ENCODE results near the gene TSPAN6. TPM values are rescaled to one million over a fixed set of nuclear protein-coding genes. Genes with fewer than 3 reads are reported as not detected.

TSPAN6 gene
- total and polyA plus RNA-seq, 12 donors, result 12.5 to 70.4 (median 26.2) TPM

- Histone ChIP-seq H3K36me3 (replicated peaks in 1 of 2) (no peaks in the 10 kb centered on the region), H3K27me3 (peaks cover 17% of the 10 kb centered on the region), H3K27ac (no peak overlapping the region), H3K4me1 (replicated peaks in 1 of 2) (no peaks in the 10 kb centered on the region), H3K9me3 (replicated peaks in 1 of 3) (no peaks in the 10 kb centered on the region), H3K4me3 (no peak overlapping the region)
- intact Hi-C loops (cut with DNase I), result no loop called here
- 55 to 77% (median 70%) methylated on average over 4 to 5 of the region's 5 CpGs for WGBS, 4 donors
- TF ChIP-seq POLR2A (IDR thresholded peaks at IDR 0.05), result no peak
- no peak for TF ChIP-seq CTCF (IDR thresholded peaks at IDR 0.05)
- DNase-seq, result no peak
Measured at GRCh38 chrX:100591256-100592051, 45.2 kb downstream of the TSPAN6 start.

- TF ChIP-seq CTCF (IDR thresholded peaks at IDR 0.05) (no peak), POLR2A (IDR thresholded peaks at IDR 0.05) (no peak)
- WGBS, 4 donors, result 47 to 79% (median 55%) methylated on average over 2 of the region's 2 CpGs
- intact Hi-C loops (cut with DNase I), result no loop called here
- Histone ChIP-seq H3K4me1 (replicated peaks in 1 of 2) (no peaks in the 10 kb centered on the region), H3K27me3 (peaks cover 20% of the 10 kb centered on the region), H3K27ac (no peak overlapping the region), H3K9me3 (replicated peaks in 1 of 3) (no peaks in the 10 kb centered on the region), H3K36me3 (replicated peaks in 1 of 2) (no peaks in the 10 kb centered on the region), H3K4me3 (no peak overlapping the region)
- DNase-seq, result no peak
Measured at GRCh38 chrX:100587861-100588260, 48.7 kb downstream of the TSPAN6 start.

- Histone ChIP-seq H3K4me3 (no peak overlapping the region), H3K27me3 (peaks cover 14% of the 10 kb centered on the region), H3K27ac (no peak overlapping the region), H3K9me3 (replicated peaks in 1 of 3) (no peaks in the 10 kb centered on the region), H3K36me3 (replicated peaks in 1 of 2) (no peaks in the 10 kb centered on the region), H3K4me1 (replicated peaks in 1 of 2) (no peaks in the 10 kb centered on the region)
- WGBS, 4 donors, result 31 to 54% (median 47%) methylated on average over 2 of the region's 2 CpGs
- no peak for DNase-seq
- intact Hi-C loops (cut with DNase I), result no loop called here
- no peak for TF ChIP-seq CTCF (IDR thresholded peaks at IDR 0.05)
- TF ChIP-seq POLR2A (IDR thresholded peaks at IDR 0.05), result no peak
Measured at GRCh38 chrX:100586747-100587146, 49.9 kb downstream of the TSPAN6 start.

- TF ChIP-seq CTCF (IDR thresholded peaks at IDR 0.05) (no peak), POLR2A (IDR thresholded peaks at IDR 0.05) (no peak)
- WGBS, 4 donors, result 47 to 80% (median 54%) methylated on average over 1 to 2 of the region's 2 CpGs
- no peak within 1 kb of the TSS for H3K27ac ChIP-seq
- intact Hi-C loops (cut with DNase I), result no loop called here
- DNase-seq, result no peak
- H3K27me3 ChIP-seq, result peaks cover 13% of the 10 kb centered on the region
- no peaks in the 10 kb centered on the region for H3K9me3 ChIP-seq (replicated peaks in 1 of 3)
- no peaks in the 10 kb centered on the region for H3K36me3 ChIP-seq (replicated peaks in 1 of 2)
- H3K4me3 ChIP-seq, result no peak within 1 kb of the TSS
- no peaks in the 10 kb centered on the region for H3K4me1 ChIP-seq (replicated peaks in 1 of 2)
Measured at GRCh38 chrX:100584611-100585010, 52.0 kb downstream of the TSPAN6 start, which contains the start of gene TNMD. Gene TNMD, plus strand, starts transcription at chrX:100584936. Its CDS starts 83 bp downstream, at chrX:100585019.

Other genes with a start within 250 kb of the TSPAN6 start
- gene PCDH19, start 226.5 kb downstream of the TSPAN6 start, total RNA-seq, result under 1 TPM in 8 of 9 donors, not detected in 1; 0.07 to 0.35 (median 0.18) TPM
- under 1 TPM; 0.08 to 0.20 (median 0.11) TPM for gene PCDH19, start 226.5 kb downstream of the TSPAN6 start, polyA plus RNA-seq
- under 1 TPM in 3 of 9 donors, not detected in 6; 0.14 to 0.60 (median 0.22) TPM for gene TNMD, start 51.9 kb downstream of the TSPAN6 start, total RNA-seq
- under 1 TPM in 2 of 3 donors, not detected in 1; 0.24 to 0.67 TPM for gene TNMD, start 51.9 kb downstream of the TSPAN6 start, polyA plus RNA-seq
- gene SRPX2, start 7.4 kb upstream of the TSPAN6 start, total RNA-seq, result 10 to 100 TPM; 10.7 to 73.3 (median 20.0) TPM
- gene SRPX2, start 7.4 kb upstream of the TSPAN6 start, polyA plus RNA-seq, result 10 to 100 TPM in 2 of 3 donors, 1 to 10 TPM in 1; 9.0 to 18.3 (median 17.6) TPM
- 10 to 100 TPM in 1 of 9 donors, 1 to 10 TPM in 8; 3.4 to 12.3 (median 6.4) TPM for gene SYTL4, start 95.3 kb upstream of the TSPAN6 start, total RNA-seq
- gene SYTL4, start 95.3 kb upstream of the TSPAN6 start, polyA plus RNA-seq, result 1 to 10 TPM; 4.0 to 5.3 (median 4.5) TPM
- 10 to 100 TPM in 7 of 9 donors, 1 to 10 TPM in 2; 8.2 to 17.0 (median 14.1) TPM for gene CSTF2, start 183.6 kb upstream of the TSPAN6 start, total RNA-seq
- gene CSTF2, start 183.6 kb upstream of the TSPAN6 start, polyA plus RNA-seq, result 10 to 100 TPM in 1 of 3 donors, 1 to 10 TPM in 2; 3.3 to 14.8 (median 3.6) TPM
- not detected for gene NOX1, start 237.6 kb upstream of the TSPAN6 start, total RNA-seq
- under 1 TPM in 2 of 3 donors, not detected in 1; 0.07 to 0.16 TPM for gene NOX1, start 237.6 kb upstream of the TSPAN6 start, polyA plus RNA-seq

All from adrenal gland (tissue), 12 donors.